ENCODE data around the gene CCDC157. TPM values are rescaled to one million over a fixed set of nuclear protein-coding genes. Genes with fewer than 3 reads are reported as not detected.

Gene CCDC157
- polyA plus RNA-seq, 1 donor from 2014 or later: 32.2 TPM

DNA sequence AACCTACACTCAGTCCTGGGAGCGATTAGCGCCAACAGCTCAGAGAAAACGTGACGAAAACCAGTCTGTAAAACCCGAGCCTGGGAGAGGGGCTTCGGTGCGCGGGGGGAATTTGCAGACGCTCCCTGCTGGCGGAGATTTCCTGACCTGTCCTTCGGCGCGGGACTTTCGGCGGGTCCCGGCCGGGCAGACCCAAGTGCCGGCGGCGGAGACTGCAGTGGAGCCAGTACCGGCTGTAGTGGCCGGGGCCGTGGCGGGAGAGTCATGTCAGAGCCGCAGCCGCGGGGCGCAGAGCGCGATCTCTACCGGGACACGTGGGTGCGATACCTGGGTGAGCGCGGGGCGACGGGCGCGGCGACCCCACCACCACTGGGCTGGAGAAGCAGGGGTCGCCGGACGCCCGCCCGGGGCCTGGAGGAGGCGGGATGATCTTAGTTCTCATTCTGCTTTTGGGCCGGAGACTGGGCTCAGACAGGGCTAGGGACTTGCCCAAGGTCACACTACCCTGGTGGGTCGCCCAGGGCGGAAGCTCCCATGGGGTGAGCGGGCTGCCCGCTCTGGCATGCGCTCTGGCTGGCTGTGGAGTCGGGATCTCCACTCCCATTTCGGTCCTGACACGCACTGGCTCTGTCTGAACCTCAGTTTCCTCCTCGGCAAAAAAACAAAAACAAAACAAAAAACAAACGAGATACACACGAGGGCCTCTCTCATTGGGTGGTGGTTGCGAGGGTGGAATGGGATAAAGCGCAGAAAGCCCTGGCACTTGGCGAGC, 69.0 kb downstream of the CCDC157 start, which contains the start of gene MTFP1:
TSS of gene MTFP1 (plus strand) at position 153 of the 772 bp plus-strand sequence. CDS start at position 265, 112 bp downstream.
- TF ChIP-seq, protein P1, sequence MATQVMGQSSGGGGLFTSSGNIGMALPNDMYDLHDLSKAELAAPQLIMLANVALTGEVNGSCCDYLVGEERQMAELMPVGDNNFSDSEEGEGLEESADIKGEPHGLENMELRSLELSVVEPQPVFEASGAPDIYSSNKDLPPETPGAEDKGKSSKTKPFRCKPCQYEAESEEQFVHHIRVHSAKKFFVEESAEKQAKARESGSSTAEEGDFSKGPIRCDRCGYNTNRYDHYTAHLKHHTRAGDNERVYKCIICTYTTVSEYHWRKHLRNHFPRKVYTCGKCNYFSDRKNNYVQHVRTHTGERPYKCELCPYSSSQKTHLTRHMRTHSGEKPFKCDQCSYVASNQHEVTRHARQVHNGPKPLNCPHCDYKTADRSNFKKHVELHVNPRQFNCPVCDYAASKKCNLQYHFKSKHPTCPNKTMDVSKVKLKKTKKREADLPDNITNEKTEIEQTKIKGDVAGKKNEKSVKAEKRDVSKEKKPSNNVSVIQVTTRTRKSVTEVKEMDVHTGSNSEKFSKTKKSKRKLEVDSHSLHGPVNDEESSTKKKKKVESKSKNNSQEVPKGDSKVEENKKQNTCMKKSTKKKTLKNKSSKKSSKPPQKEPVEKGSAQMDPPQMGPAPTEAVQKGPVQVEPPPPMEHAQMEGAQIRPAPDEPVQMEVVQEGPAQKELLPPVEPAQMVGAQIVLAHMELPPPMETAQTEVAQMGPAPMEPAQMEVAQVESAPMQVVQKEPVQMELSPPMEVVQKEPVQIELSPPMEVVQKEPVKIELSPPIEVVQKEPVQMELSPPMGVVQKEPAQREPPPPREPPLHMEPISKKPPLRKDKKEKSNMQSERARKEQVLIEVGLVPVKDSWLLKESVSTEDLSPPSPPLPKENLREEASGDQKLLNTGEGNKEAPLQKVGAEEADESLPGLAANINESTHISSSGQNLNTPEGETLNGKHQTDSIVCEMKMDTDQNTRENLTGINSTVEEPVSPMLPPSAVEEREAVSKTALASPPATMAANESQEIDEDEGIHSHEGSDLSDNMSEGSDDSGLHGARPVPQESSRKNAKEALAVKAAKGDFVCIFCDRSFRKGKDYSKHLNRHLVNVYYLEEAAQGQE (IDR thresholded peaks at IDR 0.05; ENCODE audit: borderline replicate concordance): peak; percentile 10
- TF ChIP-seq TAF1 (IDR thresholded peaks at IDR 0.05; ENCODE audit: low read depth) (no peak), POLR2AphosphoS5 (IDR thresholded peaks at IDR 0.05) (no peak), EP300 (conservative IDR thresholded peaks at IDR 0.05; ENCODE audit: poor library complexity, severe bottlenecking) (no peak), SMC3 (conservative IDR thresholded peaks at IDR 0.05; ENCODE audit: poor library complexity) (peak; percentile 38), MXI1 (conservative IDR thresholded peaks at IDR 0.05; ENCODE audit: poor library complexity, severe bottlenecking) (peak; percentile 94), EZH2 (IDR thresholded peaks at IDR 0.05; ENCODE audit: borderline replicate concordance, insufficient read depth, low read length, poor library complexity, severe bottlenecking) (no peak), RAD21 (conservative IDR thresholded peaks at IDR 0.05) (peak; percentile 41)
- TF ChIP-seq, protein P2, sequence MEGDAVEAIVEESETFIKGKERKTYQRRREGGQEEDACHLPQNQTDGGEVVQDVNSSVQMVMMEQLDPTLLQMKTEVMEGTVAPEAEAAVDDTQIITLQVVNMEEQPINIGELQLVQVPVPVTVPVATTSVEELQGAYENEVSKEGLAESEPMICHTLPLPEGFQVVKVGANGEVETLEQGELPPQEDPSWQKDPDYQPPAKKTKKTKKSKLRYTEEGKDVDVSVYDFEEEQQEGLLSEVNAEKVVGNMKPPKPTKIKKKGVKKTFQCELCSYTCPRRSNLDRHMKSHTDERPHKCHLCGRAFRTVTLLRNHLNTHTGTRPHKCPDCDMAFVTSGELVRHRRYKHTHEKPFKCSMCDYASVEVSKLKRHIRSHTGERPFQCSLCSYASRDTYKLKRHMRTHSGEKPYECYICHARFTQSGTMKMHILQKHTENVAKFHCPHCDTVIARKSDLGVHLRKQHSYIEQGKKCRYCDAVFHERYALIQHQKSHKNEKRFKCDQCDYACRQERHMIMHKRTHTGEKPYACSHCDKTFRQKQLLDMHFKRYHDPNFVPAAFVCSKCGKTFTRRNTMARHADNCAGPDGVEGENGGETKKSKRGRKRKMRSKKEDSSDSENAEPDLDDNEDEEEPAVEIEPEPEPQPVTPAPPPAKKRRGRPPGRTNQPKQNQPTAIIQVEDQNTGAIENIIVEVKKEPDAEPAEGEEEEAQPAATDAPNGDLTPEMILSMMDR (IDR thresholded peaks at IDR 0.05; ENCODE audit: poor library complexity, severe bottlenecking): peak; percentile 13
- Histone ChIP-seq H4K20me1 (ENCODE audit: insufficient read depth) (no peaks in the 10 kb centered on the region), H3K79me2 (replicated peaks; ENCODE audit: insufficient read depth, low read length) (no peaks in the 10 kb centered on the region), H3K9me2 (ENCODE audit: insufficient read depth, low read length) (no peaks in the 10 kb centered on the region), H3K9me3 (ENCODE audit: low read length) (no peaks in the 10 kb centered on the region), H3K4me3 (ENCODE audit: low read length) (peak within 1 kb of the TSS; percentile 93), H3K36me3 (ENCODE audit: insufficient read depth, low read length) (no peaks in the 10 kb centered on the region), H3K27ac (ENCODE audit: low read length) (no peak within 1 kb of the TSS), H3K9ac (ENCODE audit: low read length) (peak within 1 kb of the TSS; percentile 62), H3F3A (ENCODE audit: insufficient read depth, low read length, poor library complexity, severe bottlenecking) (no peaks in the 10 kb centered on the region), H3K27me3 (ENCODE audit: insufficient read depth, low read depth, low read length) (no peaks in the 10 kb centered on the region), H2AFZ (ENCODE audit: low read depth, low read length) (peak within 1 kb of the TSS; percentile 66), H3K4me2 (ENCODE audit: low read length) (peak within 1 kb of the TSS; percentile 57)

Small RNA genes within 50 kb of the gene (small RNA-seq; reads per million reads assigned to genes)
- gene AC004832.3: 0 reads per million in 3 experiments
- gene RNU6-564P: 0 to 0.08 (median 0) reads per million in 3 experiments

Other genes starting within 250 kb of the CCDC157 start
- gene LIF, start 110.2 kb upstream of the CCDC157 start, polyA plus RNA-seq: 0.05 TPM in 1 of 2 replicates, not detected in the other
- gene OSM, start 90.2 kb upstream of the CCDC157 start, polyA plus RNA-seq: not detected in 2 replicates
- gene CASTOR1, start 67.5 kb upstream of the CCDC157 start, polyA plus RNA-seq: 2.2 and 8.5 TPM in 2 replicates
- gene TBC1D10A, start 30.1 kb upstream of the CCDC157 start, polyA plus RNA-seq: 11.9 and 22.0 TPM in 2 replicates
- 14.4 and 14.6 TPM in 2 replicates for gene SF3A1, start 113 bp upstream of the CCDC157 start, polyA plus RNA-seq
- 28.3 and 40.5 TPM in 2 replicates for gene RNF215, start 30.4 kb downstream of the CCDC157 start, polyA plus RNA-seq
- gene SEC14L2, start 40.0 kb downstream of the CCDC157 start, polyA plus RNA-seq: 2.0 and 2.7 TPM in 2 replicates
- gene MTFP1, start 68.8 kb downstream of the CCDC157 start, polyA plus RNA-seq: 3.2 and 8.1 TPM in 2 replicates
- gene SEC14L3, start 115.0 kb downstream of the CCDC157 start, polyA plus RNA-seq: not detected in 2 replicates
- gene SEC14L4, start 148.7 kb downstream of the CCDC157 start, polyA plus RNA-seq: not detected in 2 replicates
- not detected in 2 replicates for gene SEC14L6, start 189.7 kb downstream of the CCDC157 start, polyA plus RNA-seq
- gene GAL3ST1, start 217.7 kb downstream of the CCDC157 start, polyA plus RNA-seq: 1.6 TPM in 1 of 2 replicates, not detected in the other
- gene PES1, start 234.9 kb downstream of the CCDC157 start, polyA plus RNA-seq: 44.1 and 46.6 TPM in 2 replicates